GM18505 (cell line): ENCODE measurements around the gene MVB12B.

ENCODE experiments used
- ATAC-seq: cut with Tn5 transposase; IDR thresholded peaks from one replicate; pipeline ENCODE4 v1.9.1; 2021; ENCODE audit not compliant: unreplicated experiment
- POLR2A ChIP-seq: IDR thresholded peaks from 4 replicates; pipeline ENCODE4 v1.6.1; 2011; ENCODE audit warnings: borderline replicate concordance; ENCODE audit not compliant: insufficient read depth, insufficient read length; ENCODE audit errors: extremely low read depth

MVB12B gene

GRCh38 chr9:126500600-126501382 is 174.2 kb downstream of the MVB12B start:
- no peak for ATAC-seq
- TF ChIP-seq POLR2A = no peak

- ATAC-seq = no peak
- TF ChIP-seq POLR2A = no peak
These were observed 175.0 kb downstream of the MVB12B start for GRCh38 chr9:126501383-126502331.

DNA sequence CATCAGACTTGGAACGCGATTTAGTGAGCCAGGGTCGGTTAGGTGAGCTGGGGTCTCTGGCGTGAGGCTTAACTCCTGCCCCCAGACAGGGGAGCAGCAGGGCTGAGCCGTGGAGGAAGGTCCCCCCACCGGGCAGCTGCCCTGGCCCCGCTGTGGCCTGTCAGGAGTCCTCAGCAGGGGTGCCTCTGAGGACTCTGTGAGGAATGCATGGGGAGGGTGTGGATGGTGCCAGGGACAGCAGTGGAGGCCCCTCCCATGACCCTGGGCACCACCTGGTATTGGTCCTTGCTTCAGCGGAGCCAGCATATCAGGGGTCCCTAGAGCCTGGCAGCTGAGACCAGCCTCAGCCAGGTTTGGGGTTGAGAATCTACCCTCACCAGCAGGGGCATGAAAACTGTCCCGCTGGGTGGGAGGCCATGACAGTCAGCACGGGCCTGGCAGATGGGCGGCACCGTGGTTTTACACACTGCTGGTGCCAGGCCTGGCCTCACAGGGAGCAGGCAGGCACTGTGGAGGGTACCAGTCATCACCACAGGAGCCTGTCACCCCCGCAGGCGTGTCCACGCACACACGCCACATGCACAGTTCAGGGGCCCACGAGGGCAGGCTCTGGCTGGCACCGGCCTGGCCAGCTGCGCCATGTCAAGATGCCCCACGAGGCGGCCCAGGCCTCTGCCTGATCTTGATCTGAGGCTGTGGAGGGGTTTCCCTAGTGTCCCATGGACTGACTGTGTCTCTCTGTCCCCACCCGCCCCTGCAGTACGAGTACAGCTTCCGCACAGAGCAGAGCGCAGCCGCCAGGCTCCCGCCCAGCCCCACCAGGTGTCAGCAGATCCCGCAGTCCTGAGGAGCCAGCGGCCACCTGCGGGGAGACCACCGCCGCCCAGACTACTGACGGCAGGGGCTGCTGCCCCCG is 176.0 kb downstream of the MVB12B start:
- no peak for ATAC-seq
- no peak for TF ChIP-seq POLR2A

GRCh38 chr9:126503333-126504085 is 176.9 kb downstream of the MVB12B start:
- ATAC-seq = no peak

DNA sequence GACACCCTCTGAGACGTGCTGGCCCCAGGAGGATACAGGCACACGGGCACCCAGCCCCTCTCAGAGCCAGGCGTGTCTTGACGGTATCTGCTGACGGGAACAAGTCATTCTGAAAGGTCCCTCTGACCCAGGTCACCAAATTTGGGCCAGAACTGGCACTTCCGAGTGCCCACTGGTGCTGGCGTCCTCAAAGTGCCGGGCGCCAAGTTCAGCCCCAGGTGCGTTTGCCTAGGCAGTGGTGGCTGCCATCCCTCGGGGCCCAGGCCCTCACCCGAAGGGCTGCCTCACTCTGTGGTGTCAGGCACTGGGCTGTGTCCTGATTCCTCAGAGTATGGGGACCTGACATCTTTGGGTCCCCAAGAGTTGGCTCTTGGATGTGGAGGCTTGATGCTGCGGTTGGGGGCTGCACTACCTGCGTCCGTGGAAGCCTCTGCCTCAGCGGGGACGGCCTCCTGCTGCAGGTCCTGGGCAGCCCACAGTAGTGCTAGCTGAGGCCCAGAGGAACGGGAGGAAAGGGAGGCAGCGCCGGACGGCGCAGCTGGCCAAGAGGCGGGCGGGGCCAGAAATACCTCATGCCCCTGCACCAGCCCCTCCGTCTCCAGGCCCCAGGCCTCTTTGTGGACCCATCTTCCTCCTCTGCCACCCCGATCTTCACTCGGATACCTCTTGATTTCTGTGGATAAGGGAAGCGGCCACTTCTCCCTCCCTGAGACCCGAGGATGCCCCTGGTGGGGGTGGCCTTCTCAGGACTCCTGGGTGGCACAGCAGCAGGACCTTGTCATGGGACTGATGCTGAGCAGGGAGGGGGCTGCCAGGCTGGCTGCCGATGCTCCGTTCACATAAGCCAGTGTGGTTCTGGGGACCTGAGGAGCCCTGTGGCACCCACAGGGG is 177.7 kb downstream of the MVB12B start:
- ATAC-seq = no peak
- no peak for TF ChIP-seq POLR2A

More at GRCh38 chr9:126503333-126504085, 176.9 kb downstream of the MVB12B start:
- no peak for TF ChIP-seq POLR2A

GRCh38 chr9:126504977-126505455 is 178.4 kb downstream of the MVB12B start:
- TF ChIP-seq POLR2A = no peak
- ATAC-seq = no peak

GRCh38 chr9:126505697-126506346 is 179.2 kb downstream of the MVB12B start:
- no peak for TF ChIP-seq POLR2A

DNA sequence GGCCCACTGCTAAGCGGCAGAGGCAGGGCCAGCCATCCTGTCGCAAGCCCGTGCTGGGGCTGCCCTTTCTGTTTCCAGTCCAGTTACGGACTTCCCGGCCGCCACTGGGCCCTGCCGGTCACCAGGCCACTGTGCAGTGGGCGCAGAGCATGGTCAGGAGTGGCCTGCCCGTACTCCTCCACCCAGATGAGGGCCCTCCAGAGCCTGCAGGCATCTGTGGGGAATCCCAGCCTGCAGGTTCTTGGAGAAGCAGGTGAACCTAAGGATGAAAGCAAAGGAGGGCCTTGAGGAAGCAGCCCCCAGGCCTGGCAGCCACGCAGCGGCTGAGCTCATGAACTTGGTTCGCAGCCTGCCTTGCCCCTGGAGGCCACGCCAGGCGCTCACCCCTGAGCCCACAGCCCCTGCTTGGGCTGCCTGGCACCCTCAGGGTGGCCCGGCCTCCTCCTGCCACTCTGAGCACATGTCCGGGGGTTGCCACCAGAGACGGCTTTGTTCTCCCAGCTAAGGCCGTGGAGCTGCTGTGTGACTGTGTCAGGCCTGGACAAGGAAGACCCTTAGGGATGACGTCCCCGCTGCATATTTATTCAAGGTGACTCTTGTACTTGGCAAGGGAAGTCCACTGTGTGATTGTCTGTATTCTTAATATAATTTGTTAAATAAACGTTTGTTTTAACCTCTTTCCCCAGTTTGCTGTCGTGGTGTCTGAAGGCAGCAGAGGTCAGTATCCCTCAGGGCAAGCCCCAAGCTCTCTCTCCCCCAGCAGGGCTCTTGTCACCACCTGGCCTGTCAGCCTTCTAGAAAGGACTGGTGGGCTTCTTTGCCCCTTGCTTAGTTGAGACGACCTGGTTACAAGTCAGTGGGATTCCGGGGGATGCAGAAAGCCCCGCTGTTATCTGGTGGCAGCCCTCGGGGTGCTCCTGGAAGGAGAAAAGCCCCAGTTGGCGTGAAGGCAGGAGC is 180.0 kb downstream of the MVB12B start:
- no peak for TF ChIP-seq POLR2A
- no peak for ATAC-seq

More at GRCh38 chr9:126505697-126506346, 179.2 kb downstream of the MVB12B start:
- no peak for ATAC-seq

DNA sequence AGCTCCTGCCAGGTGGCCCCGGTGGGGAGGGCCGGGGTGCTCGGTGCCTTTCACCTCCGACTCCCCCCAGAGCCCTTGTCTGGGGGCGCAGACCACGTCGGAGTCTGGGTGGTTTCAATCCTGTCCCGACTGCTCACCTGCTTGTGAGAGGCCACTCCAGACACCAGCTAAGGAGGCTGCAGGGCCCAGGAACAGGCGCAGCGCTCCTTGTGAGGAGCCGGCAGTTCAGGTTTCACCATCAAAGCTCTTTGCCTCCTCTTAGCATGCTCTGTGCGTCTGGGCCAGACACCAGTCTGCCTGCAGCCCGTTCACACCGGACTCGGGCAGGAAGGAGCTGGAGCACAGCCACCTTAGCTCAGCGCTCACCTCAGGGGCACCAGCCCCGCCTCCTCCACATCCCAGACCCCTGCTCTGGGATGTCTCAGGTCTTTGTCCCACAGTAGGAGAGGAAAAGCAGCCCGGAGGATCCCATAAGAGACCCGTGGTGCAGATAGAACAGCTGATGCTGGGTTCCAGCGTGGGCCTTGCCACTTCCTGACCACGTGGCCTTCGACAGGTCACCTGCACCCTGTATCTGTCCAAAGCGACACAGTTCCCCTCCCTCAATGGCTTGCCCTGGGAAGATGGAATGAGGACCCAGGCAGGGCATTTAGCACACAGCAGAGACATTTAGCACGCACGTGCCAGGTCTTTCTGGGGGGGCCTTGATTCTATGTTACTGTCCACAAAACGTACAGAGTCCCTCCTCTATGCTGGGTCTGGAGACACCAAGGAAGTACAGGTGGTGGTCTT is 180.9 kb downstream of the MVB12B start:
- TF ChIP-seq POLR2A = no peak
- ATAC-seq = no peak
